ENCODE measurements around the gene CCDC112.
"Not testable (repeated sequence)": the region's sequence is repeated elsewhere in the genome, so short reads cannot be mapped to it uniquely, and the experiment has no call there.

Gene CCDC112

DNA sequence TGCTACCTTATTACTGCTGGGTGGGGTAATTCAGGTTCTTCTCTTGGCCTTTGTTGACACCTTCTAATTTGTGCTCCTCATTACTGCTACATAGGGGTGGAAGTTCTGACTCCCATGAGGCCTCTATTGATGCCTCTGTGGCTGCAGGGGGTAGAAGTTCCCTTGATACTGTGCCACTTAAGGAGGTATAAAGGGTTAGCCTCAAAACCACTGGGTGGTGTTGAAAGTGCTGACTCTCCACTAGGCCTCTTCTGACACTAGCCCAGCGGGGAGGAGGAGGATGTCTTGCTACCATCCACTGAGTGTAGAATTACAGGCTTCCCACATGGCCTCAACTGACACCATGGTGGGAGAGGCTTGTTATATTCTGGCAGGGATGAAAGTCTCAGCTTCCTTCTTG, 36.7 kb upstream of the CCDC112 start:
- no peak overlapping the region for H3K27ac ChIP-seq (ENCODE audit: low read depth in 2 of 2, low read length in 2 of 2)
- no peaks in the 10 kb centered on the region for H3K27me3 ChIP-seq (ENCODE audit: control insufficient read depth in 2 of 2, insufficient read depth in 2 of 2, low read length in 2 of 2)
- no peaks in the 10 kb centered on the region for H3K9me3 ChIP-seq (ENCODE audit: control insufficient read depth in 2 of 2, low read length in 2 of 2)
- H3K36me3 ChIP-seq (ENCODE audit: control insufficient read depth in 2 of 2, insufficient read depth in 2 of 2, low read length in 2 of 2) = no peaks in the 10 kb centered on the region
- H3K9ac ChIP-seq (ENCODE audit: low read depth in 1 of 2, low read length in 2 of 2) = no peak overlapping the region
- peaks cover 0 to 6% of the 10 kb centered on the region in 2 donors for H3K4me1 ChIP-seq (ENCODE audit: control insufficient read depth in 2 of 2, insufficient read depth in 2 of 2, low read length in 2 of 2)
- no peak overlapping the region for H3K4me3 ChIP-seq (ENCODE audit: low read length in 2 of 2)

- Histone ChIP-seq H3K27ac (ENCODE audit: low read depth in 2 of 2, low read length in 2 of 2) (no peak overlapping the region), H3K36me3 (ENCODE audit: control insufficient read depth in 2 of 2, insufficient read depth in 2 of 2, low read length in 2 of 2) (no peaks in the 10 kb centered on the region), H3K4me3 (ENCODE audit: low read length in 2 of 2) (no peak overlapping the region), H3K9me3 (ENCODE audit: control insufficient read depth in 2 of 2, low read length in 2 of 2) (no peaks in the 10 kb centered on the region), H3K9ac (ENCODE audit: low read depth in 1 of 2, low read length in 2 of 2) (no peak overlapping the region), H3K27me3 (ENCODE audit: control insufficient read depth in 2 of 2, insufficient read depth in 2 of 2, low read length in 2 of 2) (no peaks in the 10 kb centered on the region), H3K4me1 (ENCODE audit: control insufficient read depth in 2 of 2, insufficient read depth in 2 of 2, low read length in 2 of 2) (no peaks in the 10 kb centered on the region)
Measured at GRCh38 chr5:115330830-115331229, 34.4 kb upstream of the CCDC112 start.

- Histone ChIP-seq H3K36me3 (ENCODE audit: control insufficient read depth in 2 of 2, insufficient read depth in 2 of 2, low read length in 2 of 2) (no peaks in the 10 kb centered on the region), H3K27me3 (ENCODE audit: control insufficient read depth in 2 of 2, insufficient read depth in 2 of 2, low read length in 2 of 2) (no peaks in the 10 kb centered on the region), H3K9me3 (ENCODE audit: control insufficient read depth in 2 of 2, low read length in 2 of 2) (no peaks in the 10 kb centered on the region), H3K4me1 (ENCODE audit: control insufficient read depth in 2 of 2, insufficient read depth in 2 of 2, low read length in 2 of 2) (no peaks in the 10 kb centered on the region), H3K4me3 (ENCODE audit: low read length in 2 of 2) (no peak overlapping the region), H3K27ac (ENCODE audit: low read depth in 2 of 2, low read length in 2 of 2) (no peak overlapping the region), H3K9ac (ENCODE audit: low read depth in 1 of 2, low read length in 2 of 2) (no peak overlapping the region)
Measured at GRCh38 chr5:115329475-115329874, 33.0 kb upstream of the CCDC112 start.

GRCh38 chr5:115328617-115329274, 32.3 kb upstream of the CCDC112 start:
- H3K9ac ChIP-seq (ENCODE audit: low read depth in 1 of 2, low read length in 2 of 2); H3K36me3 ChIP-seq (ENCODE audit: control insufficient read depth in 2 of 2, insufficient read depth in 2 of 2, low read length in 2 of 2); H3K27ac ChIP-seq (ENCODE audit: low read depth in 2 of 2, low read length in 2 of 2); H3K9me3 ChIP-seq (ENCODE audit: control insufficient read depth in 2 of 2, low read length in 2 of 2); H3K4me1 ChIP-seq (ENCODE audit: control insufficient read depth in 2 of 2, insufficient read depth in 2 of 2, low read length in 2 of 2); H3K4me3 ChIP-seq (ENCODE audit: low read length in 2 of 2); H3K27me3 ChIP-seq (ENCODE audit: control insufficient read depth in 2 of 2, insufficient read depth in 2 of 2, low read length in 2 of 2): not testable (repeated sequence)

GRCh38 chr5:115325296-115325959, 29.0 kb upstream of the CCDC112 start:
- H3K4me3 ChIP-seq (ENCODE audit: low read length in 2 of 2) = no peak overlapping the region
- no peaks in the 10 kb centered on the region for H3K27me3 ChIP-seq (ENCODE audit: control insufficient read depth in 2 of 2, insufficient read depth in 2 of 2, low read length in 2 of 2)
- H3K9me3 ChIP-seq (ENCODE audit: control insufficient read depth in 2 of 2, low read length in 2 of 2) = no peaks in the 10 kb centered on the region
- no peaks in the 10 kb centered on the region for H3K36me3 ChIP-seq (ENCODE audit: control insufficient read depth in 2 of 2, insufficient read depth in 2 of 2, low read length in 2 of 2)
- no peaks in the 10 kb centered on the region for H3K4me1 ChIP-seq (ENCODE audit: control insufficient read depth in 2 of 2, insufficient read depth in 2 of 2, low read length in 2 of 2)
- no peak overlapping the region for H3K9ac ChIP-seq (ENCODE audit: low read depth in 1 of 2, low read length in 2 of 2)
- H3K27ac ChIP-seq (ENCODE audit: low read depth in 2 of 2, low read length in 2 of 2) = no peak overlapping the region

GRCh38 chr5:115324021-115324420, 27.6 kb upstream of the CCDC112 start:
- no peak overlapping the region for H3K27ac ChIP-seq (ENCODE audit: low read depth in 2 of 2, low read length in 2 of 2)
- H3K4me1 ChIP-seq (ENCODE audit: control insufficient read depth in 2 of 2, insufficient read depth in 2 of 2, low read length in 2 of 2) = no peaks in the 10 kb centered on the region
- H3K4me3 ChIP-seq (ENCODE audit: low read length in 2 of 2) = no peak overlapping the region
- no peaks in the 10 kb centered on the region for H3K36me3 ChIP-seq (ENCODE audit: control insufficient read depth in 2 of 2, insufficient read depth in 2 of 2, low read length in 2 of 2)
- no peak overlapping the region for H3K9ac ChIP-seq (ENCODE audit: low read depth in 1 of 2, low read length in 2 of 2)
- no peaks in the 10 kb centered on the region for H3K9me3 ChIP-seq (ENCODE audit: control insufficient read depth in 2 of 2, low read length in 2 of 2)
- no peaks in the 10 kb centered on the region for H3K27me3 ChIP-seq (ENCODE audit: control insufficient read depth in 2 of 2, insufficient read depth in 2 of 2, low read length in 2 of 2)

GRCh38 chr5:115322729-115323128, 26.3 kb upstream of the CCDC112 start:
- no peaks in the 10 kb centered on the region for H3K4me1 ChIP-seq (ENCODE audit: control insufficient read depth in 2 of 2, insufficient read depth in 2 of 2, low read length in 2 of 2)
- no peaks in the 10 kb centered on the region for H3K36me3 ChIP-seq (ENCODE audit: control insufficient read depth in 2 of 2, insufficient read depth in 2 of 2, low read length in 2 of 2)
- no peak overlapping the region for H3K27ac ChIP-seq (ENCODE audit: low read depth in 2 of 2, low read length in 2 of 2)
- no peaks in the 10 kb centered on the region for H3K9me3 ChIP-seq (ENCODE audit: control insufficient read depth in 2 of 2, low read length in 2 of 2)
- H3K9ac ChIP-seq (ENCODE audit: low read depth in 1 of 2, low read length in 2 of 2) = no peak overlapping the region
- H3K4me3 ChIP-seq (ENCODE audit: low read length in 2 of 2) = no peak overlapping the region
- H3K27me3 ChIP-seq (ENCODE audit: control insufficient read depth in 2 of 2, insufficient read depth in 2 of 2, low read length in 2 of 2) = no peaks in the 10 kb centered on the region

GRCh38 chr5:115321309-115321708, 24.9 kb upstream of the CCDC112 start:
- Histone ChIP-seq H3K9me3 (ENCODE audit: control insufficient read depth in 2 of 2, low read length in 2 of 2) (no peaks in the 10 kb centered on the region), H3K4me1 (ENCODE audit: control insufficient read depth in 2 of 2, insufficient read depth in 2 of 2, low read length in 2 of 2) (no peaks in the 10 kb centered on the region), H3K27ac (ENCODE audit: low read depth in 2 of 2, low read length in 2 of 2) (no peak overlapping the region), H3K36me3 (ENCODE audit: control insufficient read depth in 2 of 2, insufficient read depth in 2 of 2, low read length in 2 of 2) (no peaks in the 10 kb centered on the region), H3K9ac (ENCODE audit: low read depth in 1 of 2, low read length in 2 of 2) (no peak overlapping the region), H3K27me3 (ENCODE audit: control insufficient read depth in 2 of 2, insufficient read depth in 2 of 2, low read length in 2 of 2) (no peaks in the 10 kb centered on the region), H3K4me3 (ENCODE audit: low read length in 2 of 2) (no peak overlapping the region)

GRCh38 chr5:115320515-115320914, 24.1 kb upstream of the CCDC112 start:
- no peaks in the 10 kb centered on the region for H3K4me1 ChIP-seq (ENCODE audit: control insufficient read depth in 2 of 2, insufficient read depth in 2 of 2, low read length in 2 of 2)
- no peak overlapping the region for H3K9ac ChIP-seq (ENCODE audit: low read depth in 1 of 2, low read length in 2 of 2)
- H3K36me3 ChIP-seq (ENCODE audit: control insufficient read depth in 2 of 2, insufficient read depth in 2 of 2, low read length in 2 of 2) = no peaks in the 10 kb centered on the region
- H3K27me3 ChIP-seq (ENCODE audit: control insufficient read depth in 2 of 2, insufficient read depth in 2 of 2, low read length in 2 of 2) = no peaks in the 10 kb centered on the region
- no peaks in the 10 kb centered on the region for H3K9me3 ChIP-seq (ENCODE audit: control insufficient read depth in 2 of 2, low read length in 2 of 2)
- no peak overlapping the region for H3K4me3 ChIP-seq (ENCODE audit: low read length in 2 of 2)
- no peak overlapping the region for H3K27ac ChIP-seq (ENCODE audit: low read depth in 2 of 2, low read length in 2 of 2)

DNA sequence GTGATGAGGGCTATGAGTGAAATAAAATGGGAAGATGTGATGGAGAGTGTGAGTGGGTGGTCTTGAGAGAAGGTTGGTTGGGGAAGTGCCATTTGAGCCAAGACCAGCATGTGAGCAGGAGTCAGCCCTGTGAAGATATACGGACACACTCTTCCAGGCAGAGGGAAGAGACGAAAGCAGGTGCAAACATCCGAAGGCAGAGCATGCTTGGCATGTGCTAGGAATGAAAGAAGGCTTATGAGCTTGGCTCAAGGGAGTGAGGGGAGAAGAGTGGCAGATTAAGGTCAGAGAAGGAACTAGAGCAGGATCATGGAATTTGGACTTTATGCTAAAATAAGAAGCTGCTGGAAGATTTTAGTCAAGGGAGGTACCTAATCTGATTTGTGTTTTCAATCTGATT, 23.6 kb upstream of the CCDC112 start:
- Histone ChIP-seq H3K4me3 (ENCODE audit: low read length in 2 of 2) (no peak overlapping the region), H3K9me3 (ENCODE audit: control insufficient read depth in 2 of 2, low read length in 2 of 2) (no peaks in the 10 kb centered on the region), H3K9ac (ENCODE audit: low read depth in 1 of 2, low read length in 2 of 2) (no peak overlapping the region), H3K4me1 (ENCODE audit: control insufficient read depth in 2 of 2, insufficient read depth in 2 of 2, low read length in 2 of 2) (no peaks in the 10 kb centered on the region), H3K36me3 (ENCODE audit: control insufficient read depth in 2 of 2, insufficient read depth in 2 of 2, low read length in 2 of 2) (no peaks in the 10 kb centered on the region), H3K27me3 (ENCODE audit: control insufficient read depth in 2 of 2, insufficient read depth in 2 of 2, low read length in 2 of 2) (no peaks in the 10 kb centered on the region), H3K27ac (ENCODE audit: low read depth in 2 of 2, low read length in 2 of 2) (no peak overlapping the region)

Measured in mucosa of rectum (tissue), 2 donors.